SU-DHL-6 (cell line): ENCODE data around the gene NUDT8.

ENCODE experiments used
- H2AFZ ChIP-seq: fragments of 200-600 bp; sonication (generic); 2 replicates; pipeline ENCODE4 v1.6.1; 2014; ENCODE audit warnings: low read depth, mild to moderate bottlenecking, moderate library complexity, mixed read lengths, antibody characterized with exemption, low read length; ENCODE audit not compliant: severe bottlenecking
- H3F3A ChIP-seq: fragments of 200-600 bp; shearing (Covaris generic); 2 replicates; pipeline ENCODE4 v1.6.0; 2016; ENCODE audit warnings: antibody characterized with exemption, mild to moderate bottlenecking; ENCODE audit not compliant: insufficient read depth
- H3K27ac ChIP-seq: fragments of 200-600 bp; sonication (generic); 2 replicates; pipeline ENCODE4 v1.5.1; 2016; ENCODE audit warnings: low read depth, mild to moderate bottlenecking, low read length, moderate library complexity, mixed read lengths
- H3K27me3 ChIP-seq: fragments of 200-600 bp; sonication (generic), shearing (Covaris generic); 2 replicates; pipeline ENCODE4 v1.6.0; 2014; ENCODE audit warnings: mild to moderate bottlenecking, low read length
- H3K36me3 ChIP-seq: fragments of 200-600 bp; sonication (generic); 2 replicates; pipeline ENCODE4 v1.6.1; 2014; ENCODE audit warnings: mild to moderate bottlenecking, low read length, mixed read lengths
- H3K4me2 ChIP-seq: fragments of 300-600, 200-600 bp; shearing (Covaris generic), sonication (generic); 2 replicates; pipeline ENCODE4 v1.6.0; 2014; ENCODE audit warnings: low read length, low read depth, mild to moderate bottlenecking; ENCODE audit not compliant: poor library complexity, severe bottlenecking
- H3K4me3 ChIP-seq: fragments of 200-600 bp; sonication (generic); 2 replicates; pipeline ENCODE4 v1.5.1; 2014; ENCODE audit warnings: antibody characterized with exemption, low read length, mild to moderate bottlenecking, mixed read lengths; ENCODE audit not compliant: insufficient read depth, poor library complexity, severe bottlenecking
- H3K79me2 ChIP-seq: fragments of 200-600 bp; sonication (generic); 2 replicates; pipeline ENCODE4 v1.6.1; 2014; ENCODE audit warnings: mild to moderate bottlenecking, low read length, moderate library complexity; ENCODE audit not compliant: insufficient read depth
- H3K9ac ChIP-seq: fragments of 200-600 bp; sonication (generic); 2 replicates; pipeline ENCODE4 v1.7.0; 2014; ENCODE audit warnings: mild to moderate bottlenecking, low read length
- H3K9me2 ChIP-seq: fragments of 200-600 bp; sonication (generic); replicated peaks from 2 replicates; pipeline ENCODE4 v1.6.1; 2014; ENCODE audit warnings: low read length; ENCODE audit not compliant: insufficient read depth
- H3K9me3 ChIP-seq: fragments of 200-600 bp; sonication (generic); 2 replicates; pipeline ENCODE4 v1.6.1; 2014; ENCODE audit warnings: low read length, mixed read lengths; ENCODE audit not compliant: insufficient read depth
- H4K20me1 ChIP-seq: fragments of 200-600 bp; sonication (generic); 2 replicates; pipeline ENCODE4 v1.6.1; 2014; ENCODE audit warnings: low read depth, mild to moderate bottlenecking, antibody characterized with exemption, low read length, moderate library complexity, mixed read lengths
- EZH2phosphoT487 ChIP-seq: fragments of 200-600 bp; sonication (generic), shearing (Covaris generic); conservative IDR thresholded peaks from 2 replicates; pipeline ENCODE4 v1.6.1; 2018; ENCODE audit warnings: mild to moderate bottlenecking, antibody characterized with exemption, low read length, moderate library complexity, mixed read lengths
- TF ChIP-seq, protein P1 (sequence below): fragments of 200-600 bp; sonication (generic); IDR thresholded peaks from one replicate; pipeline ENCODE4 v1.5.1; 2017; ENCODE audit warnings: antibody characterized with exemption, mild to moderate bottlenecking, low read length, moderate library complexity; ENCODE audit not compliant: insufficient read depth, poor library complexity, severe bottlenecking

NUDT8 gene

DNA sequence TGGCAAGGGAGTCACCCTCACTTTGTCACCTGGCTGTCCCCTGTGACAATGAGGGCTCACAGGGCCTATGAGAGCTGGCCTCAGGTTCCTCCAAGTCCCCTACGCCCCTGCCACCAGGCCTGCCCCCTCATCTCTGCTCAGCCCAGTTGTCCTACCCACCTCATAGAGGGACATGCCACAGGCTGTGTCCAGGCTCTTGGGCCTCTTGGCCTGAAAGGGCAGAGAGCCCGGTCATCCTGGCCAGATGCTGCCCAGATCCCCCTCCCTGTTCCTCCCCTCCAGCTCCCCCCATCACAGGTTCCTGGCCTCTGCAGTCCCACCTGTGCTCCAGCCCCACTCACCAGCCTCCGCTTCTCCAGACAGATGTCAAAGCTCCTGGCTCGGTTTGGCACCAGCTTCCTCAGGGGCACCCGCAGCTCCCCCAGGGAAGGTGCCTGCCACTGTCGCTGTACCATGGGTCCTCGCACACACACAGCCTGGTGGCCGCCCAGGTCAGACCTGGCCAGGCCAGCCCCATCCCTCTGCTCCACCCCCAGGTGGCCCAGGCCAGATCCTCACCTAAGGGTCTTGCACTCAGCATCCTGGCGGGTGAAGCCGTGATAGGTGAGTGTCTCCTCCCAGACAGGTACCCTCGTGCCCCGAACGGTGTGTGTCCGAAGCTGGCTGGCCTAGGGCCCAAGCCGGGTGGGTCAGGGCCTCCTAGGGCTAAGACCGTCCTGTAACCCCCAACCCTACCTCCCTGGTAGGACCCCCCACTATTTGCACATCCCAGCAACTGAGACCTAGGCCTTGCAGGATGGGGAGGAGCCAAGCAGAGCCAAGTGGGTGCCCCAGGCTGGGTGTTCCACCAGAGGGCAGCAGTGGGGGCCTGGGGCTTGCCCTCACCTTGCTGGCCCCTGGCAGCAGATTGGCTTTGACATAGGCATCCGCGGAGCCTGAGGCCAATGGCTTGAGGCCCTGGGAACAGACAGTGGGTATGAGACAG is 14.7 kb downstream of the NUDT8 start:
- H2AFZ ChIP-seq, result peak overlapping the region; percentile 54
- TF ChIP-seq, protein P1, sequence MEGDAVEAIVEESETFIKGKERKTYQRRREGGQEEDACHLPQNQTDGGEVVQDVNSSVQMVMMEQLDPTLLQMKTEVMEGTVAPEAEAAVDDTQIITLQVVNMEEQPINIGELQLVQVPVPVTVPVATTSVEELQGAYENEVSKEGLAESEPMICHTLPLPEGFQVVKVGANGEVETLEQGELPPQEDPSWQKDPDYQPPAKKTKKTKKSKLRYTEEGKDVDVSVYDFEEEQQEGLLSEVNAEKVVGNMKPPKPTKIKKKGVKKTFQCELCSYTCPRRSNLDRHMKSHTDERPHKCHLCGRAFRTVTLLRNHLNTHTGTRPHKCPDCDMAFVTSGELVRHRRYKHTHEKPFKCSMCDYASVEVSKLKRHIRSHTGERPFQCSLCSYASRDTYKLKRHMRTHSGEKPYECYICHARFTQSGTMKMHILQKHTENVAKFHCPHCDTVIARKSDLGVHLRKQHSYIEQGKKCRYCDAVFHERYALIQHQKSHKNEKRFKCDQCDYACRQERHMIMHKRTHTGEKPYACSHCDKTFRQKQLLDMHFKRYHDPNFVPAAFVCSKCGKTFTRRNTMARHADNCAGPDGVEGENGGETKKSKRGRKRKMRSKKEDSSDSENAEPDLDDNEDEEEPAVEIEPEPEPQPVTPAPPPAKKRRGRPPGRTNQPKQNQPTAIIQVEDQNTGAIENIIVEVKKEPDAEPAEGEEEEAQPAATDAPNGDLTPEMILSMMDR, result peak; percentile 63
- no peak for TF ChIP-seq EZH2phosphoT487

DNA sequence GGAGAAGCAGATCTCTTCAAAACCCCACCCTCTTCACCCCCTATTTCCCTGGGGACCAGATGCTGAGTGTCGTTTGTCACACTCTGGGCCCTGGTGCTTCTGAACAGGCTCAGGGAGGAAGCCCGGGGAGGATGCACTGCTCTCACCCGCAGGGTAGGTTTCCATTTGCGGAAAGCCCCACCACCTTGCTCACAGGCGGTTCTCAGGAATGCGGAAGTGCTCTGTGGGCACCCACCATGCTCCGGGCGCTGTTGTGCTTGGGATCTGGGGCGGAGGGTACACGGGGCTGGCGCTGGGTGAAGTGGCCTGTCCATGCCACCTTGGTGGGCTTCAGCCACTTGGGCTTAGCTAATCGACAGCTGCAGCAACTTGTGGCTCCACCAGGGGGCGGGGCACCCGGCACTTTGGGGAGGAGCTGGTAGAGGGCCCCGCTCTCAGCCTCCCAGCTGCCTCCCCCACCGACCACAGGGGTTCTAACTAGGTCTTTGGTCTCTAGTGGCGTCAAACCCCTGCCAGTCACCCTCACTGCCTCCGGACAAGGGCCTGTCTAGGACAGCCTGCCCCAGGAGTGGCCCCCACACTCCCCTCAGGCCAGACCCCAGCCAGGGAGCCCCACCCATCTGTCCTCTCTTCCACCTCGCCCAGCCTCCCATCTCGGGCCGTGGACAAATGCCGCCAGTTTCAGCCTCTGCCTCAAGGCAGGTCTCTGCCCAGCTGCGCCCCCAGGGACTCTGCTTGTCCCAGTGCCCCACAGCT is 15.6 kb downstream of the NUDT8 start:
- Histone ChIP-seq H3K27ac (peak overlapping the region; percentile 86), H3F3A (peaks cover 5% of the 10 kb centered on the region; the same call in 1 of the 2 replicates), H3K9ac (peak overlapping the region; percentile 57), H3K9me2 (no peaks in the 10 kb centered on the region), H2AFZ (peak overlapping the region; percentile 54), H3K36me3 (no peaks in the 10 kb centered on the region), H4K20me1 (no peaks in the 10 kb centered on the region), H3K79me2 (no peaks in the 10 kb centered on the region), H3K4me3 (peak overlapping the region; percentile 28), H3K9me3 (no peaks in the 10 kb centered on the region), H3K4me2 (peak overlapping the region; percentile 57), H3K27me3 (no peaks in the 10 kb centered on the region)
- TF ChIP-seq EZH2phosphoT487, result no peak
- TF ChIP-seq, protein P1, result peak; percentile 13

More for the DNA sequence above, 14.7 kb downstream of the NUDT8 start:
- Histone ChIP-seq H3K27ac (peak overlapping the region; percentile 86), H3F3A (0 out of 2 replicates have a peak, but pooled peaks cover 5% of the 10 kb centered on the region), H3K9me2 (no peaks in the 10 kb centered on the region), H3K27me3 (no peaks in the 10 kb centered on the region), H3K36me3 (no peaks in the 10 kb centered on the region), H3K79me2 (no peaks in the 10 kb centered on the region), H3K9ac (peak overlapping the region; percentile 57), H3K9me3 (no peaks in the 10 kb centered on the region), H3K4me2 (peak overlapping the region; percentile 57), H3K4me3 (no peak overlapping the region), H4K20me1 (no peaks in the 10 kb centered on the region)

DNA sequence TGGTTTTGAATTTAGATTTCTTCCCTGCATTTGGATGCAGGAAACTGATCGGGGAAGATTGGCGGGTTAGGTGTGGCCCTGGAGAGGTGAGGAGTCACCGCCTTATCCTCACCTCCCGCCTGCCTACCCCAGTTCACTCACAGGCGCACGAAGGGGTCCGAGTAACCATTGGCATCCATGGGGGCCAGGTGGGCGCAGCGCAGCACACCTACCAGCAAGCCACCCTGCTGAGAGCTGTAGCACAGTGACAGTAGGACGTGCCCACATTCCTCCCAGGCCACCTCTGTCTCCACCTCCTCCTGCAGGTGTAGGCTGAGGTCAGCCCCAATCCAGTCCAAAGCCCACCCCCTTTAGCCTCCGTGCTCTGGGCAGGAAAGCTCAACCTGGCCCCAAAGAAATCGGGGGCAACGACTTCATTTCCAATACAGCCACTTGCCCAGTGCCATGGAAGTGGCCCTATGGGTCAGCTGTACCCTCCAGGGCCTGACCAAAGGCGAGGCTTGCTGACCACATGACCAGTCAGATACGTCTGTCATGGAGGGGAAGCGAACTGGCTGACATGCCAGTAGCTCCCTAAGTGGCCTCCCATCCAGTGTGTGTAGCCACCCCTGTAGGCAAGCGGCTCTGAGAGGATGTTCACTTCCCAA is 16.3 kb downstream of the NUDT8 start:
- peak overlapping the region; percentile 57 for H3K4me2 ChIP-seq
- H3K27ac ChIP-seq, result peak overlapping the region; percentile 86
- peak overlapping the region; percentile 54 for H2AFZ ChIP-seq
- peak overlapping the region; percentile 57 for H3K9ac ChIP-seq
- H3K36me3 ChIP-seq, result no peaks in the 10 kb centered on the region
- TF ChIP-seq EZH2phosphoT487, result no peak
- TF ChIP-seq, protein P1, result no peak
- H3K27me3 ChIP-seq, result no peaks in the 10 kb centered on the region
- H3F3A ChIP-seq, result peaks cover 5% of the 10 kb centered on the region; the same call in 1 of the 2 replicates
- H3K9me3 ChIP-seq, result no peaks in the 10 kb centered on the region
- no peaks in the 10 kb centered on the region for H3K9me2 ChIP-seq
- no peak overlapping the region for H3K4me3 ChIP-seq
- H4K20me1 ChIP-seq, result no peaks in the 10 kb centered on the region
- no peaks in the 10 kb centered on the region for H3K79me2 ChIP-seq
